Measurements from ENCODE around the gene NOTCH2NLA. TPM values are rescaled to one million over a fixed set of nuclear protein-coding genes. Genes with fewer than 3 reads are reported as not detected.
"Not testable (repeated sequence)": the region's sequence is repeated elsewhere in the genome, so short reads cannot be mapped to it uniquely, and the experiment has no call there.

Gene NOTCH2NLA
- 10 to 100 TPM; 27.7 to 28.8 TPM for total RNA-seq

GRCh38 chr1:146228710-146229477, at the start of gene NOTCH2NLA:
Gene NOTCH2NLA, minus strand, starts transcription at chr1:146229021. Its CDS starts 39,684 bp downstream, at chr1:146189337.
- H3K27ac Mint-ChIP-seq; H3K9me3 Mint-ChIP-seq; CTCF ChIA-PET; H3K4me1 Mint-ChIP-seq; H3K36me3 Mint-ChIP-seq (ENCODE audit: low read depth); H3K27me3 Mint-ChIP-seq; POLR2A ChIA-PET: not testable (repeated sequence)
- peak within 1 kb of the TSS; percentile 66 for H3K4me3 Mint-ChIP-seq
- peak; percentile 28 for DNase-seq

GRCh38 chr1:146278346-146278745, 49.5 kb upstream of the NOTCH2NLA start:
- H3K9me3 Mint-ChIP-seq; POLR2A ChIA-PET; H3K36me3 Mint-ChIP-seq (ENCODE audit: low read depth); CTCF ChIA-PET; H3K27ac Mint-ChIP-seq; DNase-seq; H3K4me3 Mint-ChIP-seq; H3K27me3 Mint-ChIP-seq; H3K4me1 Mint-ChIP-seq: not testable (repeated sequence)

- H3K9me3 Mint-ChIP-seq; H3K27me3 Mint-ChIP-seq; H3K27ac Mint-ChIP-seq; H3K4me1 Mint-ChIP-seq; DNase-seq; H3K36me3 Mint-ChIP-seq (ENCODE audit: low read depth); CTCF ChIA-PET; H3K4me3 Mint-ChIP-seq; POLR2A ChIA-PET: not testable (repeated sequence)
These were observed 48.3 kb upstream of the NOTCH2NLA start for GRCh38 chr1:146277087-146277486.

- DNase-seq; H3K9me3 Mint-ChIP-seq; H3K4me3 Mint-ChIP-seq; H3K36me3 Mint-ChIP-seq (ENCODE audit: low read depth); POLR2A ChIA-PET; H3K27me3 Mint-ChIP-seq; CTCF ChIA-PET; H3K4me1 Mint-ChIP-seq; H3K27ac Mint-ChIP-seq: not testable (repeated sequence)
These were observed 45.3 kb upstream of the NOTCH2NLA start for GRCh38 chr1:146274083-146274482.

GRCh38 chr1:146273194-146273593, 44.4 kb upstream of the NOTCH2NLA start:
- CTCF ChIA-PET; POLR2A ChIA-PET; H3K9me3 Mint-ChIP-seq; DNase-seq; H3K36me3 Mint-ChIP-seq (ENCODE audit: low read depth); H3K27ac Mint-ChIP-seq; H3K27me3 Mint-ChIP-seq; H3K4me3 Mint-ChIP-seq; H3K4me1 Mint-ChIP-seq: not testable (repeated sequence)

DNA sequence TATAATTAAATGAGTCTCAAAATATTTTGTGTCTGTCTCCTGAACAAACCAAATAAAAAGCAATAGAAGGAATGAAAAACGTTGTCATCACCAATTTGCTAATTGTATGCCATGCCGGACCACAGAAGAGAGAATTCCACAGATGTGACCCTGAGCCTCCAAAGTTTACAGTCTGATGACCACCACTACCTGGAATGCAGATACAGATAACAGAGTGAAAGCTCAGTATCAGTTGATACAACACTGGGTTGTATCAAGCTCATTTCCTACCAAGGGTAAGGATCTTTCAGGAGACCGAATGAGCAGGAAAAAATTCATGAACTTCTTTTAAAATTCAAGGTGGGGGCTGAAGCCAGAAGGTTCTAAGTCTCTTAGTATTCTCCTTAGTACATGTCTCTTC, 43.9 kb upstream of the NOTCH2NLA start:
- H3K36me3 Mint-ChIP-seq (ENCODE audit: low read depth); POLR2A ChIA-PET; H3K27me3 Mint-ChIP-seq; H3K4me3 Mint-ChIP-seq; H3K4me1 Mint-ChIP-seq; CTCF ChIA-PET; DNase-seq; H3K9me3 Mint-ChIP-seq; H3K27ac Mint-ChIP-seq: not testable (repeated sequence)

DNA sequence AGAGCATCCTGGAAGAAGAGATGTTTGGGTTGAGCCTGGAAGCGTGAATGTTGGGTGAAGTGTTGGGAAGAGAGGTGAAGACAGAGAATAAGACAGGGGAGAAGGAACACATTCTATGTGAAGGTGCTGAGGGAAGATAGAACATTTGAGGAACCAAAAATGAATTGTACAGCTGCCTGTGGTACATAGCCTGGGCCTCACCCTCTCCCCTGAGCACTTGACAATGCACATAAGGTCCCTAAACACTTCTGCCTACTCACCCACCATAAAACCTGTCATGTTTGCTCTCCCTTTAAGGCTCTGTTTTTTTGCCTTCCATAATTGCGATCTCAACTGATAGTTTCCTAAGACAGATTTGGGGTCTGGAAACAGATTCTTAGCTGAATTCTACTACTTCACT, 43.2 kb upstream of the NOTCH2NLA start:
- H3K4me1 Mint-ChIP-seq; H3K27ac Mint-ChIP-seq; H3K27me3 Mint-ChIP-seq; H3K36me3 Mint-ChIP-seq (ENCODE audit: low read depth); H3K9me3 Mint-ChIP-seq; H3K4me3 Mint-ChIP-seq; DNase-seq; CTCF ChIA-PET; POLR2A ChIA-PET: not testable (repeated sequence)

- H3K27ac Mint-ChIP-seq; H3K4me3 Mint-ChIP-seq; POLR2A ChIA-PET; H3K27me3 Mint-ChIP-seq; CTCF ChIA-PET; H3K36me3 Mint-ChIP-seq (ENCODE audit: low read depth); H3K9me3 Mint-ChIP-seq; H3K4me1 Mint-ChIP-seq; DNase-seq: not testable (repeated sequence)
These were observed 41.3 kb upstream of the NOTCH2NLA start for GRCh38 chr1:146270129-146270528.

- CTCF ChIA-PET; H3K27ac Mint-ChIP-seq; POLR2A ChIA-PET; DNase-seq; H3K9me3 Mint-ChIP-seq; H3K4me1 Mint-ChIP-seq; H3K27me3 Mint-ChIP-seq; H3K4me3 Mint-ChIP-seq; H3K36me3 Mint-ChIP-seq (ENCODE audit: low read depth): not testable (repeated sequence)
These were observed 37.4 kb upstream of the NOTCH2NLA start for GRCh38 chr1:146266179-146266748.

- H3K27ac Mint-ChIP-seq; H3K9me3 Mint-ChIP-seq; CTCF ChIA-PET; H3K4me1 Mint-ChIP-seq; POLR2A ChIA-PET; H3K27me3 Mint-ChIP-seq; DNase-seq; H3K36me3 Mint-ChIP-seq (ENCODE audit: low read depth); H3K4me3 Mint-ChIP-seq: not testable (repeated sequence)
These were observed 35.9 kb upstream of the NOTCH2NLA start for GRCh38 chr1:146264761-146265160.

GRCh38 chr1:146260006-146260730, 31.3 kb upstream of the NOTCH2NLA start:
- H3K27ac Mint-ChIP-seq; H3K9me3 Mint-ChIP-seq; H3K4me3 Mint-ChIP-seq; DNase-seq; H3K4me1 Mint-ChIP-seq; H3K27me3 Mint-ChIP-seq; POLR2A ChIA-PET; H3K36me3 Mint-ChIP-seq (ENCODE audit: low read depth); CTCF ChIA-PET: not testable (repeated sequence)

- DNase-seq; POLR2A ChIA-PET; H3K27me3 Mint-ChIP-seq; H3K36me3 Mint-ChIP-seq (ENCODE audit: low read depth); H3K4me1 Mint-ChIP-seq; H3K4me3 Mint-ChIP-seq; CTCF ChIA-PET; H3K9me3 Mint-ChIP-seq; H3K27ac Mint-ChIP-seq: not testable (repeated sequence)
These were observed 29.3 kb upstream of the NOTCH2NLA start for GRCh38 chr1:146257992-146258552.

GRCh38 chr1:146254569-146255197, 25.9 kb upstream of the NOTCH2NLA start:
- H3K27me3 Mint-ChIP-seq, POLR2A ChIA-PET: not testable (repeated sequence)

More at GRCh38 chr1:146254569-146255197, 25.9 kb upstream of the NOTCH2NLA start:
- H3K36me3 Mint-ChIP-seq (ENCODE audit: low read depth); H3K27ac Mint-ChIP-seq; H3K9me3 Mint-ChIP-seq; DNase-seq; H3K4me3 Mint-ChIP-seq; CTCF ChIA-PET; H3K4me1 Mint-ChIP-seq: not testable (repeated sequence)

All from activated CD4-positive, alpha-beta memory T cell treated with anti-CD3 and anti-CD28 coated beads, Interleukin-2, amount 10 ng/mL, durations not matched to agents 7 days and 5 days (primary cell).